ENCODE data around the gene MARK3.

DNA sequence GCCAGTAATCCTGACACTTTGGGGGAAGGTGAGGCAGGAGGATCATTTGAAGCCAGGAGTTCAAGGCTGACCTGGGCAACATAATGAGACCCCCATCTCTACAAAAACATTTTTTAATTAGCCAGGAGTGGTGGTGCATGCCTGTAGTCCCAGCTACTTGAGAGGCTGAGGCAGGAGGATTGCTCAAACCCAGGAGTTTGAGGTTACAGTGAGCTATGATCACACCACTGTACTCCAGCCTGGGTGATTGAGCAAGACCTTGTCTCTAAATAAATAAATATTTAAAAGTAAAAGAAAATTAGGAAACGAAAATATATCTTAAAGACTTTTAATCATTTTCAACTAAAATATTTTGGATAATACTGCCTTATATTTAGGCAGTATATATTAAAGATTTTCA lies 111.6 kb downstream of the MARK3 start:
- TF ChIP-seq CTCF (IDR thresholded peaks at IDR 0.05 in 2 of 3, conservative IDR thresholded peaks at IDR 0.05 in 1 of 3; ENCODE audit: borderline replicate concordance in 1 of 3, insufficient read depth in 1 of 3, low read depth in 2 of 3, low read length in 2 of 3), result no peak
- TF ChIP-seq EZH2 (IDR thresholded peaks at IDR 0.05), result no peak
- TF ChIP-seq CEBPB (IDR thresholded peaks at IDR 0.05; ENCODE audit: low read depth), result no peak
- TF ChIP-seq POLR2AphosphoS5 (IDR thresholded peaks at IDR 0.05; ENCODE audit: low read depth, low read length), result no peak
- TF ChIP-seq, protein P1, sequence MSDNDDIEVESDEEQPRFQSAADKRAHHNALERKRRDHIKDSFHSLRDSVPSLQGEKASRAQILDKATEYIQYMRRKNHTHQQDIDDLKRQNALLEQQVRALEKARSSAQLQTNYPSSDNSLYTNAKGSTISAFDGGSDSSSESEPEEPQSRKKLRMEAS (IDR thresholded peaks at IDR 0.05), result no peak
- TF ChIP-seq SP1 (IDR thresholded peaks at IDR 0.05; ENCODE audit: low read depth), result no peak
- no peak for TF ChIP-seq POLR2A (IDR thresholded peaks at IDR 0.05; ENCODE audit: borderline replicate concordance, extremely low read depth, insufficient read depth, insufficient read length)
- TF ChIP-seq, protein P2, sequence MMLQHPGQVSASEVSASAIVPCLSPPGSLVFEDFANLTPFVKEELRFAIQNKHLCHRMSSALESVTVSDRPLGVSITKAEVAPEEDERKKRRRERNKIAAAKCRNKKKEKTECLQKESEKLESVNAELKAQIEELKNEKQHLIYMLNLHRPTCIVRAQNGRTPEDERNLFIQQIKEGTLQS (IDR thresholded peaks at IDR 0.05), result no peak
- no peak for TF ChIP-seq ZNF274 (IDR thresholded peaks at IDR 0.05; ENCODE audit: low read depth, low read length)
- TF ChIP-seq EZH2phosphoT487 (IDR thresholded peaks at IDR 0.05; ENCODE audit: borderline replicate concordance), result no peak
